HepG2 (cell line): ENCODE results near the gene PLIN3. TPM values are rescaled to one million over a fixed set of nuclear protein-coding genes. Genes with fewer than 3 reads are reported as not detected.

Experiments used
- AGO1 ChIP-seq: fragments of 200-400 bp; formaldehyde crosslinking; IDR thresholded peaks from 2 replicates; pipeline ENCODE4 v1.6.1; 2017; ENCODE audit warnings: mild to moderate bottlenecking, low read depth, low read length, moderate library complexity; ENCODE audit not compliant: poor library complexity, severe bottlenecking
- AKAP8 ChIP-seq: sonication (generic); formaldehyde crosslinking; IDR thresholded peaks from 2 replicates; pipeline ENCODE4 v1.5.1; 2020; ENCODE audit warnings: mild to moderate bottlenecking, missing genetic modification reagents
- DPF2 ChIP-seq: sonication (generic); formaldehyde crosslinking; IDR thresholded peaks from 2 replicates; pipeline ENCODE4 v1.4.0; 2020; ENCODE audit warnings: mild to moderate bottlenecking, low read depth, missing genetic modification reagents, borderline replicate concordance
- HOXA5 ChIP-seq: sonication (generic); formaldehyde crosslinking; IDR thresholded peaks from 2 replicates; pipeline ENCODE4 v1.4.0; 2020; ENCODE audit warnings: missing genetic modification reagents
- KLF13 ChIP-seq: sonication (generic); formaldehyde crosslinking; IDR thresholded peaks from 2 replicates; pipeline ENCODE4 v1.4.0; 2020; ENCODE audit warnings: mild to moderate bottlenecking, missing genetic modification reagents
- MIER2 ChIP-seq: IDR thresholded peaks from 2 replicates; pipeline ENCODE4 v1.6.1; 2016; ENCODE audit warnings: missing biosample characterization, missing genetic modification reagents
- NPAS2 ChIP-seq: sonication (generic); formaldehyde crosslinking; IDR thresholded peaks from 2 replicates; pipeline ENCODE4 v1.8.0; 2022; ENCODE audit warnings: mild to moderate bottlenecking, missing genetic modification reagents, borderline replicate concordance
- PHF20 ChIP-seq: sonication (generic); formaldehyde crosslinking; IDR thresholded peaks from 2 replicates; pipeline ENCODE4 v1.5.0; 2020; ENCODE audit warnings: mild to moderate bottlenecking, missing genetic modification reagents
- RARA ChIP-seq: IDR thresholded peaks from 2 replicates; pipeline ENCODE4 v1.6.1; 2016; ENCODE audit warnings: missing genetic modification reagents, missing compliant biosample characterization
- RBM39 ChIP-seq: fragments of 200-400 bp; formaldehyde crosslinking; IDR thresholded peaks from one replicate; pipeline ENCODE4 v1.6.1; 2018; ENCODE audit warnings: antibody characterized with exemption, mild to moderate bottlenecking, low read depth, low read length; ENCODE audit not compliant: poor library complexity, severe bottlenecking
- SRSF9 ChIP-seq: fragments of 200-400 bp; formaldehyde crosslinking; IDR thresholded peaks from 2 replicates; pipeline ENCODE4 v1.6.1; 2018; ENCODE audit warnings: borderline replicate concordance, mild to moderate bottlenecking, low read depth, low read length; ENCODE audit not compliant: insufficient read depth, poor library complexity, severe bottlenecking
- TGIF2 ChIP-seq: IDR thresholded peaks from 2 replicates; pipeline ENCODE4 v1.6.1; 2016; ENCODE audit warnings: control low read depth, missing compliant biosample characterization
- THAP11 ChIP-seq: IDR thresholded peaks from 2 replicates; pipeline ENCODE4 v1.6.1; 2016; ENCODE audit warnings: missing biosample characterization, missing genetic modification reagents
- ZBTB3 ChIP-seq: sonication (generic); formaldehyde crosslinking; IDR thresholded peaks from 2 replicates; pipeline ENCODE4 v1.4.0; 2020; ENCODE audit warnings: low read depth, mild to moderate bottlenecking, moderate library complexity, missing genetic modification reagents, borderline replicate concordance
- ZNF556 ChIP-seq: sonication (generic); formaldehyde crosslinking; IDR thresholded peaks from 2 replicates; pipeline ENCODE4 v1.4.0; 2020; ENCODE audit warnings: mild to moderate bottlenecking, missing genetic modification reagents, borderline replicate concordance
- ZNF720 ChIP-seq: sonication (generic); formaldehyde crosslinking; IDR thresholded peaks from 2 replicates; pipeline ENCODE4 v1.4.0; 2020; ENCODE audit warnings: missing genetic modification reagents
- ZNF839 ChIP-seq: sonication (generic); formaldehyde crosslinking; IDR thresholded peaks from 2 replicates; pipeline ENCODE4 v1.4.0; 2020; ENCODE audit warnings: missing genetic modification reagents, mild to moderate bottlenecking, borderline replicate concordance
- polyA plus RNA-seq, 8 experiments: library from polyadenylated mRNA; depleted of rRNA in 3 of 8; stranded (reverse) in 7 of 8; unstranded in 1 of 8; fragments of >200 nt; fragmentation: Illumina TruSeq in 4 of 8; extraction: Trizol in 4 of 8; gene quantifications; 2 replicates each; pipeline versions ENCODE4 v1.2.1 to v1.2.3, GENCODE V29; 2011 to 2016; ENCODE audit warnings: low read depth in 4 of 8, missing spikeins in 1 of 8, mixed read lengths in 1 of 8; ENCODE audit not compliant: insufficient read depth in 1 of 8
- total RNA-seq, 5 experiments: library from RNA; depleted of rRNA; stranded (reverse); fragments of >200 nt; fragmentation: Illumina TruSeq; extraction: Trizol; gene quantifications; 2 replicates each; pipeline ENCODE4 v1.2.3, GENCODE V29; 2016; ENCODE audit warnings: low read depth in 1 of 5
- TF ChIP-seq, protein P1 (sequence below): sonication (generic); formaldehyde crosslinking; IDR thresholded peaks from 2 replicates; pipeline ENCODE4 v1.9.0; 2021; ENCODE audit warnings: missing genetic modification reagents, borderline replicate concordance
- TF ChIP-seq, protein P2 (sequence below): sonication (generic); formaldehyde crosslinking; IDR thresholded peaks from 2 replicates; pipeline ENCODE4 v1.5.0; 2020; ENCODE audit warnings: mild to moderate bottlenecking, missing genetic modification reagents
- TF ChIP-seq, protein P3 (sequence below): sonication (generic); formaldehyde crosslinking; IDR thresholded peaks from 2 replicates; pipeline ENCODE4 v1.8.1; 2023; ENCODE audit warnings: mild to moderate bottlenecking, missing genetic modification reagents, borderline replicate concordance
- TF ChIP-seq, protein P4 (sequence below): sonication (generic); formaldehyde crosslinking; IDR thresholded peaks from 2 replicates; pipeline ENCODE4 v1.4.0; 2020; ENCODE audit warnings: missing genetic modification reagents, borderline replicate concordance
- TF ChIP-seq, protein P5 (sequence below): IDR thresholded peaks from 2 replicates; pipeline ENCODE4 v1.6.1; 2016; ENCODE audit warnings: missing compliant biosample characterization, missing genetic modification reagents, borderline replicate concordance

PLIN3 gene
- total and polyA plus RNA-seq, 2 of the 13 experiments (the other 11 are each of a cell fraction or from before 2014, with no cell fraction given) = 49.3 to 57.9 TPM

DNA sequence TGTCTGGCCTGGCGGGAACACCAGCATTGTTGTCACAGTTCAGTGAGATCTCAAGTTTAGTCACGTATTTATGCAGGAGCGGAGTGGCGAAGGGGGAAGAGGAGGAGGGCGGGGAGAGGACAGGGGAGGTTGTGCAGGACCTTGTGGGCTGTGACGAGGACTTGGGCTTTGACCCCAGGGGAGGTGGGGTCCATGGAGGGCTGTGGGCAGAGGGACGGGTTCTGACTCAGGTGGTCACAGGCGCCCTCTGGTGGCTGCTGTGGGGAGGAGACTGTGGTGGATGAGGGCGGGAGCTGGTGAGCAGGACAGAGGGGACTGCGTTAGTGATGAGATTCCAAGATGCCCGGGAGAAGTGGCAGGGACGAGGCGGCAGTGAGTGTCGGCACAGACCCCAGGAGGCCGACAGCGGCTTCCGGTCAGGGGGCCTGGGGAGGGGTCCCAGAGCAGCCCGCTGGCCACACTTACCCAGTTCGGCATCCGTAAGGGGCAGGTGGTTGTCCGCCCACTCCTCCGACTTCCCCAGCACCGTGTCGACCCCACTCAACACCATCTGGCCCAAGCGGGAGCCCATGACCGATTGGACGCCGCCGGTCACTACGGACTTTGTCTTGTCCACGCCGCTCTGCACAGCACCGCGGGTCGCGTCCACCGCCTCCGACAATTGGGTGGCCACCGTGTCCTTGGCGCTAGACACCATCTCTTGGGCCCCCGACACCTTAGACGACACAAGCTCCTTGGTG lies 15.7 kb downstream of the PLIN3 start (continued):
- no peak for TF ChIP-seq TGIF2 (CRISPR knock-in tag)
- no peak for TF ChIP-seq AKAP8 (CRISPR knock-in tag)
- no peak for TF ChIP-seq ZNF556 (CRISPR knock-in tag)
- TF ChIP-seq, protein P1, sequence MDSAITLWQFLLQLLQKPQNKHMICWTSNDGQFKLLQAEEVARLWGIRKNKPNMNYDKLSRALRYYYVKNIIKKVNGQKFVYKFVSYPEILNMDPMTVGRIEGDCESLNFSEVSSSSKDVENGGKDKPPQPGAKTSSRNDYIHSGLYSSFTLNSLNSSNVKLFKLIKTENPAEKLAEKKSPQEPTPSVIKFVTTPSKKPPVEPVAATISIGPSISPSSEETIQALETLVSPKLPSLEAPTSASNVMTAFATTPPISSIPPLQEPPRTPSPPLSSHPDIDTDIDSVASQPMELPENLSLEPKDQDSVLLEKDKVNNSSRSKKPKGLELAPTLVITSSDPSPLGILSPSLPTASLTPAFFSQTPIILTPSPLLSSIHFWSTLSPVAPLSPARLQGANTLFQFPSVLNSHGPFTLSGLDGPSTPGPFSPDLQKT (CRISPR knock-in tag) = no peak
- no peak for TF ChIP-seq ZBTB3 (CRISPR knock-in tag)
- no peak for TF ChIP-seq NPAS2 (CRISPR knock-in tag)
- no peak for TF ChIP-seq AGO1
- TF ChIP-seq HOXA5 (CRISPR knock-in tag) = no peak
- TF ChIP-seq RARA (CRISPR knock-in tag) = peak; percentile 19; the same call in 1 of the 2 replicates
- TF ChIP-seq MIER2 (CRISPR knock-in tag) = no peak
- TF ChIP-seq, protein P2, sequence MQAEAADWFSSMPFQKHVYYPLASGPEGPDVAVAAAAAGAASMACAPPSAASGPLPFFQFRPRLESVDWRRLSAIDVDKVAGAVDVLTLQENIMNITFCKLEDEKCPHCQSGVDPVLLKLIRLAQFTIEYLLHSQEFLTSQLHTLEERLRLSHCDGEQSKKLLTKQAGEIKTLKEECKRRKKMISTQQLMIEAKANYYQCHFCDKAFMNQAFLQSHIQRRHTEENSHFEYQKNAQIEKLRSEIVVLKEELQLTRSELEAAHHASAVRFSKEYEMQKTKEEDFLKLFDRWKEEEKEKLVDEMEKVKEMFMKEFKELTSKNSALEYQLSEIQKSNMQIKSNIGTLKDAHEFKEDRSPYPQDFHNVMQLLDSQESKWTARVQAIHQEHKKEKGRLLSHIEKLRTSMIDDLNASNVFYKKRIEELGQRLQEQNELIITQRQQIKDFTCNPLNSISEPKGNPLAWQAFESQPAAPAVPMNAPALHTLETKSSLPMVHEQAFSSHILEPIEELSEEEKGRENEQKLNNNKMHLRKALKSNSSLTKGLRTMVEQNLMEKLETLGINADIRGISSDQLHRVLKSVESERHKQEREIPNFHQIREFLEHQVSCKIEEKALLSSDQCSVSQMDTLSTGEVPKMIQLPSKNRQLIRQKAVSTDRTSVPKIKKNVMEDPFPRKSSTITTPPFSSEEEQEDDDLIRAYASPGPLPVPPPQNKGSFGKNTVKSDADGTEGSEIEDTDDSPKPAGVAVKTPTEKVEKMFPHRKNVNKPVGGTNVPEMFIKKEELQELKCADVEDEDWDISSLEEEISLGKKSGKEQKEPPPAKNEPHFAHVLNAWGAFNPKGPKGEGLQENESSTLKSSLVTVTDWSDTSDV (CRISPR knock-in tag) = no peak
- no peak for TF ChIP-seq KLF13 (CRISPR knock-in tag)
- 0 out of 2 replicates have a peak, but pooled peaks have one; percentile 30 for TF ChIP-seq PHF20 (CRISPR knock-in tag)
- TF ChIP-seq, protein P3, sequence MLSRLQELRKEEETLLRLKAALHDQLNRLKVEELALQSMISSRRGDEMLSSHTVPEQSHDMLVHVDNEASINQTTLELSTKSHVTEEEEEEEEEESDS (CRISPR knock-in tag) = no peak
- peak; percentile 78 for TF ChIP-seq THAP11 (CRISPR knock-in tag)
- TF ChIP-seq ZNF720 = no peak
- TF ChIP-seq, protein P4, sequence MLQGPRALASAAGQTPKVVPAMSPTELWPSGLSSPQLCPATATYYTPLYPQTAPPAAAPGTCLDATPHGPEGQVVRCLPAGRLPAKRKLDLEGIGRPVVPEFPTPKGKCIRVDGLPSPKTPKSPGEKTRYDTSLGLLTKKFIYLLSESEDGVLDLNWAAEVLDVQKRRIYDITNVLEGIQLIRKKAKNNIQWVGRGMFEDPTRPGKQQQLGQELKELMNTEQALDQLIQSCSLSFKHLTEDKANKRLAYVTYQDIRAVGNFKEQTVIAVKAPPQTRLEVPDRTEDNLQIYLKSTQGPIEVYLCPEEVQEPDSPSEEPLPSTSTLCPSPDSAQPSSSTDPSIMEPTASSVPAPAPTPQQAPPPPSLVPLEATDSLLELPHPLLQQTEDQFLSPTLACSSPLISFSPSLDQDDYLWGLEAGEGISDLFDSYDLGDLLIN = no peak
- TF ChIP-seq SRSF9 = no peak
- TF ChIP-seq, protein P5, sequence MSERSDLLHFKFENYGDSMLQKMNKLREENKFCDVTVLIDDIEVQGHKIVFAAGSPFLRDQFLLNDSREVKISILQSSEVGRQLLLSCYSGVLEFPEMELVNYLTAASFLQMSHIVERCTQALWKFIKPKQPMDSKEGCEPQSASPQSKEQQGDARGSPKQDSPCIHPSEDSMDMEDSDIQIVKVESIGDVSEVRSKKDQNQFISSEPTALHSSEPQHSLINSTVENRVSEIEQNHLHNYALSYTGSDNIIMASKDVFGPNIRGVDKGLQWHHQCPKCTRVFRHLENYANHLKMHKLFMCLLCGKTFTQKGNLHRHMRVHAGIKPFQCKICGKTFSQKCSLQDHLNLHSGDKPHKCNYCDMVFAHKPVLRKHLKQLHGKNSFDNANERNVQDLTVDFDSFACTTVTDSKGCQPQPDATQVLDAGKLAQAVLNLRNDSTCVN (CRISPR knock-in tag) = no peak
- peak; percentile 67; the same call in 1 of the 2 replicates for TF ChIP-seq ZNF839
- TF ChIP-seq RBM39 = peak; percentile 50
- no peak for TF ChIP-seq DPF2 (CRISPR knock-in tag)
